HEK293T (cell line): Measurements from ENCODE around the gene SLC26A4.

Source experiments
- BHLHE40 ChIP-seq: fragments of 450-650 bp; IDR thresholded peaks from 2 replicates; pipeline ENCODE4 v1.6.1; 2016; ENCODE audit warnings: mild to moderate bottlenecking, moderate library complexity, borderline replicate concordance
- CTBP1 ChIP-seq: fragments of 450-650 bp; IDR thresholded peaks from 2 replicates; pipeline ENCODE4 v1.6.1; 2016; ENCODE audit warnings: borderline replicate concordance
- ELF4 ChIP-seq: fragments of 450-650 bp; IDR thresholded peaks from 2 replicates; pipeline ENCODE4 v1.6.1; 2017; ENCODE audit warnings: antibody characterized with exemption
- FOXA1 ChIP-seq: fragments of 450-650 bp; IDR thresholded peaks from 2 replicates; pipeline ENCODE4 v1.6.1; 2016; ENCODE audit warnings: mild to moderate bottlenecking
- FOXM1 ChIP-seq: fragments of 450-650 bp; IDR thresholded peaks from 2 replicates; pipeline ENCODE4 v1.6.1; 2017; ENCODE audit warnings: mild to moderate bottlenecking, borderline replicate concordance
- HDGF ChIP-seq: fragments of 450-650 bp; IDR thresholded peaks from 2 replicates; pipeline ENCODE4 v1.6.1; 2017; ENCODE audit warnings: antibody characterized with exemption, borderline replicate concordance
- LEF1 ChIP-seq: fragments of 450-650 bp; IDR thresholded peaks from 2 replicates; pipeline ENCODE4 v1.6.1; 2017; ENCODE audit warnings: mild to moderate bottlenecking, borderline replicate concordance
- NFRKB ChIP-seq: fragments of 450-650 bp; IDR thresholded peaks from 2 replicates; pipeline ENCODE4 v1.6.1; 2016; ENCODE audit warnings: mild to moderate bottlenecking, moderate library complexity
- SP1 ChIP-seq: fragments of 450-650 bp; IDR thresholded peaks from 2 replicates; pipeline ENCODE4 v1.6.1; 2017
- SUZ12 ChIP-seq: fragments of 450-650 bp; IDR thresholded peaks from 2 replicates; pipeline ENCODE4 v1.6.1; 2016; ENCODE audit warnings: mild to moderate bottlenecking
- TARDBP ChIP-seq: fragments of 450-650 bp; IDR thresholded peaks from 2 replicates; pipeline ENCODE4 v1.6.1; 2016
- ZNF384 ChIP-seq: fragments of 450-650 bp; IDR thresholded peaks from 2 replicates; pipeline ENCODE4 v1.6.1; 2016
- TF ChIP-seq, protein P1 (sequence below): fragments of 450-650 bp; IDR thresholded peaks from 2 replicates; pipeline ENCODE4 v1.6.1; 2016

DNA sequence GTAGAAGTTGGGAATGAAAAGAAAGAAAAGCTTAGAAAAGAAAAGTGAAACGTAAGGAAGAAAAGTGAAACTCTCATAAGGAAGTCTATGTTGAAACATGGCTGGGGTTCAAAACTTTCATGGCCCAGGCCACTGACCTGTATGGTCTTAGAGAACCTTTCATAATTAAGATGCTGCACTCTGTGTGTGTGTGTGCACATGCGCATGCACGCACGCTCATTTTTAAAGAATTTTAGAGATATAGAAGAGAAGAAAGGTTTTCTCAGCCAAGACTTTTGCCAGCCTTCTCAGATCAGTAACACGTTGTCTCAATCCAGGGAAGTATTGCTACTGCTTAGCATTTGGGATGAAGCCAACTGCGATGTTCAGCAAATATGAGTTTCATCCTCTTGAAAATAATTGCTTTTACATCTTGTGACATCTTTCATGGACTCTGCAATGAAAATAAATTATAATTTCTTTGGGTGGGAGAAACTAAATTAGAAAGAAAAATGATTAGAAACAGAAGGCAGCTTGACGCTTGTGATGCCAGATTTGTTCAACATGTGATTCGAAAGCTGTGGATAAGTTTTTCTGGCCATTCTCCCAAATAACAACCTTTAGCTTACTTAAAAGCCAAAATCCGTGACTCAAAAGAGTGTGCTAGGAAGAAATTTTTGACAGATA is 16.2 kb upstream of the SLC26A4 start:
- TF ChIP-seq LEF1 (no peak), SP1 (no peak), FOXA1 (no peak), HDGF (no peak), SUZ12 (no peak), BHLHE40 (no peak), ELF4 (no peak), FOXM1 (no peak), CTBP1 (no peak), TARDBP (no peak), NFRKB (no peak), ZNF384 (no peak)
- TF ChIP-seq, protein P1, sequence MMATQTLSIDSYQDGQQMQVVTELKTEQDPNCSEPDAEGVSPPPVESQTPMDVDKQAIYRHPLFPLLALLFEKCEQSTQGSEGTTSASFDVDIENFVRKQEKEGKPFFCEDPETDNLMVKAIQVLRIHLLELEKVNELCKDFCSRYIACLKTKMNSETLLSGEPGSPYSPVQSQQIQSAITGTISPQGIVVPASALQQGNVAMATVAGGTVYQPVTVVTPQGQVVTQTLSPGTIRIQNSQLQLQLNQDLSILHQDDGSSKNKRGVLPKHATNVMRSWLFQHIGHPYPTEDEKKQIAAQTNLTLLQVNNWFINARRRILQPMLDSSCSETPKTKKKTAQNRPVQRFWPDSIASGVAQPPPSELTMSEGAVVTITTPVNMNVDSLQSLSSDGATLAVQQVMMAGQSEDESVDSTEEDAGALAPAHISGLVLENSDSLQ = no peak
